Epithelial cell of prostate (primary cell): ENCODE measurements around the gene PEX11A.
"Not testable (repeated sequence)": the region's sequence is repeated elsewhere in the genome, so short reads cannot be mapped to it uniquely, and the experiment has no call there.

Source experiments
- DNase-seq: peaks from one replicate; pipeline ENCODE4 v3.0.0-alpha.2; 2011; ENCODE audit warnings: low read depth, low spot score
- H3K27ac ChIP-seq: fragments of 450-650 bp; 2 replicates; pipeline ENCODE4 v1.5.1; 2017; ENCODE audit warnings: mild to moderate bottlenecking

The PEX11A gene, protein sequence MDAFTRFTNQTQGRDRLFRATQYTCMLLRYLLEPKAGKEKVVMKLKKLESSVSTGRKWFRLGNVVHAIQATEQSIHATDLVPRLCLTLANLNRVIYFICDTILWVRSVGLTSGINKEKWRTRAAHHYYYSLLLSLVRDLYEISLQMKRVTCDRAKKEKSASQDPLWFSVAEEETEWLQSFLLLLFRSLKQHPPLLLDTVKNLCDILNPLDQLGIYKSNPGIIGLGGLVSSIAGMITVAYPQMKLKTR

DNA sequence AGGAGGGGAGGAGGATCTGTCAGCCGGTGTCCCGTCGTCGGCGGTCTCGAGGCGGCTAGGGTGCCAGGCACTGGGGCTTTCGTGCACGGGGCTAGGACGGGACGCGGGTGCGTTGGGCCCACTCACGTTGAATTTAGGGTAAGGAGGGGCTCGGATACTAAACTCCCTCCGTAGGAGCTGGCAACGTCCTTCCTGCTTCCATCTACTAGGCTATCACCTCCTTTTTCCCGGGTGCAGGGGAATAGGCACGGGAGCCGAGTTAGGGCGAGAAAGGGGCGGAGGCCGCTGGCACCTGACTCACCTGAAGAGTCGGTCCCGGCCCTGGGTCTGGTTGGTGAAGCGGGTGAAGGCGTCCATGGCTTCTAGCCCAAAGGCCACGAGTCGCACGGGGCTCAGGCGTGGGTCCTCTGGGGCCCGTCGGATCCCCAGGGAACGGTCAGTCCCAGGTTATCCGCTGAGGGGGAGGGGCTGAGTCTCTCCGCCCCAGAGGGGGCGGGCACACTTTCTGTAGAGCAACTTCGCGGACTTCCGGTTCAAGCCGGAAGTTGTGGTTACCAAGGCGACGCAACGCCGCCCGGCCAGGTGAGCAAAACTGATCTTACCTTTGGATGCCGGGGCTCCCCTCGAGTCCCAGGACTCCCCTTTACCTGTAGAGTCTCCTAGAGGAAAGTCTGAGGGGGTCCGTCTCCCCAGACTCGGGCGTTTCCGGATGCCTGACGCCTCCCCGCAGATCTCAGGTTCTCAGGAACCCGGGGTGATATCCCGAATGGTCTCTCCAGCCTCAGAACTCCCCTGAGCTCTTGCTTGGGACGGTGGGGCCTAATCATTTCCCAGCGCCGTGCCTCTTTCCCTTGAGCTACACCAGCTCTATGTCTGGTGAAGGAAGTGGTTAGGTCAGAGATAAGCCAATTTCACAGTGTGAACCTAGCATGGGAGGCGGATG, at the start of gene PEX11A, which contains the start of gene WDR93:
PEX11A (minus strand) TSS at position 479 of the 943 bp plus-strand sequence; CDS start at position 357, 122 bp downstream.
WDR93 (plus strand) TSS at position 536 of the 943 bp plus-strand sequence. CDS start 10,936 bp downstream, outside the sequence.
- DNase-seq: no peak
- H3K27ac ChIP-seq: no peak within 1 kb of the TSS

DNA sequence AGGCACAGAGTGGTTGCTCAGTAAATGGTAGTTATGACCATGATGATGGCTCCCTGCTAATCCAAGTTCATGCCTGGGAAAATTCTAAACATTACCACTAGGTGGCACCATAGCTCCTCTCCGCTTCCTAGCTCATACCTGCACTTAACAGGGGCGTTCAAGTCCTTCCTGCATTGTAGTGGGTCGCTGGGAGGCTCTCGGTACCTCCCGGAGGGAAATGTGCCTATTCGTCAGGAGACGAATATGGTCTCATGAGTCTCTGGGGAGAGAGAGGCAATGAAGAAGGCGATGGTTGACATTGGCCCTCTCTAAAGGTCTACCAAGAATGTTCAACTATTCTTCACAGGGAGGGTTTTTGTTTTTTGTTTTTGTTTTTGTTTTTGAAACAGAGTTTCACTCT, 49.6 kb upstream of the PEX11A start:
- no peak overlapping the region for H3K27ac ChIP-seq
- no peak for DNase-seq

DNA sequence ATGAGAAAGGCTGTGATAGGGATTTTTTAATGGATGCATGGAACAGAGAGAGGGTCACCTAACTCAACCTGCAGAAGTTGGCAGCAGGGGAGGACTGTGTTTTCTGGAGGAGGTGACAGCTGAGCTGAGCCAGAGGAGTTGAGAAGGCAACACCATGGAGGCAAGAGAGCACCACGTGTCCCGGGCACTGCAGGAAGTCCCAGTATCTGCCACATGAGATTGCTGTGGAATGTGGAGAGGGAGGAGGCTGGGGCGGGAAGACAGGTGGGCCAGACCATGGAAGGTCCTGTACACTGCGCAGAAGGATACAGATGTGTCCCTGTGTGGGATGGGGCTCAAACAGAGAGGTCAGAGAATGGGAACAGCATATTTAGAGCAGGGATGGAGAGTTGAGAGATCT, 45.2 kb upstream of the PEX11A start:
- no peak for DNase-seq
- H3K27ac ChIP-seq: no peak overlapping the region

DNA sequence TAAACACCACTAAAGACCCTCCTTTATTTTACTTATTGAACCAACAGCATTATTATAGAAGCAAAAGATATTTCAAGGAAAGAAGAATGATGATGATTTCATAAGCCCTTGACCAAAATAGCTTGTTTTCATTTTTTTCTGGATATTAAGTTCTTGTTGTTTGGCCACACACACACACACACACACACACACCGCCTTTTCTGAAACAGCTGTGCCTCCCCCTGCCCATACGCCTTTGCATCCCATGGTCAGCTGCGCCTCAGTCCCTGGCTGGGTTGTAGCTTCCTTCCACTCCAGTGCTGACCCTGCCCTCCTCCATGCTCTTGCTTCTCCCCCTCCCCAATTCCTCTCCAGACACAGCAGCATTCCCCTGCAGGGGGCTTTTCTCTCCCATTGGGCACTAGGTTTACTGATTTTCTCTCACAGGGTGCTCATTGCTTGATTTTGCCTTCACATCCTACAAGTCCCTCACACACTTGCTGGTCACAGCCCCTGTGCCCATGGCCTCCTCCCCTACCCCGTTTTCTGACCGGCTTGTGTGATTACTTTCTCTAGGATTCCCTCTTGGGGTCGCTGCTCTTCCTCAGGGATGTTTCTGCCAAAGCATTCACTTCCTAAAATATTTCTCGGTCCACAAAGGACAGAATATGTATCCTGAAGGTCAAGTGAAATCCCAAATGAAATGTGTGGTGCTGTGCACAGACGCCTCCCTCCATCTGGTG, 42.1 kb upstream of the PEX11A start:
- no peak overlapping the region for H3K27ac ChIP-seq
- DNase-seq: no peak

DNA sequence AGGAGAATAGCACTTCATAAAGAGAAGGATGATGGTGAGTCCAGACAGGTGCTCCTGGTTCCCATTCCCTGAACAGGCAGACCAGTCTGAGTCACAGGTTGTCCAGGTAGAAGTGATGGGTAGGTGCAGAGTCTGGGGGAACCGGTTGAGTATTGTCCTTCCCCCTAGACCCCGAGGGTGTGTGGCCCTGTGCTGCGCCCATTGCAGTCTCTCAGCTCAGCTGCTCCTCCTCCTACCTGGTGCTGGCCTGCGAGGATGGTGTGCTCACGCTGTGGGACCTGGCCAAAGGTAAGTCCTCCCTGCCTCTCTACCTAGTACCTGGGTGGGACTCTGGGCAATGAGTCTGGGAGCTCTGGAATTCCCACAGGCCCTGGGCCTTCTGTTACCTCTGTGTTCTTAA, 40.7 kb upstream of the PEX11A start:
- H3K27ac ChIP-seq: no peak overlapping the region
- no peak for DNase-seq

DNA sequence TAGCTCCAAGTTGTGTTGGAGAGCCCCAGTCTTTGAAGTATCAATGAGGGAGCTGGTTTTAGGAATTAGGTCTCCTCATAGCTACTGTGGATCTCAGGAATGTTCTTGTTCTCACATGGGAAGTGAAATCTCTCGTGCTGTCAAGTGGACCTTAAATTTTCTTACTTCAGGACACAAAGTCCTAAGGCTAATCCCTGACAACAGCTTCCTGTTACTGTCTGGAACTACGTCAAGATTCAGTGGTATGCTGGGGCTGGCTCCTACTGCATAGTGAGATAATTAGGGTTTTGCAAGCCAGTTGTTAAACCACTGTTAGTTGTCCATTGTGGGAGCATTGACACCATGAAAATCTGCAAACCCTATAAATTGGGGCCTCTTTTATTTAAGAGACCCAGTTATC, 37.7 kb upstream of the PEX11A start:
- H3K27ac ChIP-seq: no peak overlapping the region
- no peak for DNase-seq

DNA sequence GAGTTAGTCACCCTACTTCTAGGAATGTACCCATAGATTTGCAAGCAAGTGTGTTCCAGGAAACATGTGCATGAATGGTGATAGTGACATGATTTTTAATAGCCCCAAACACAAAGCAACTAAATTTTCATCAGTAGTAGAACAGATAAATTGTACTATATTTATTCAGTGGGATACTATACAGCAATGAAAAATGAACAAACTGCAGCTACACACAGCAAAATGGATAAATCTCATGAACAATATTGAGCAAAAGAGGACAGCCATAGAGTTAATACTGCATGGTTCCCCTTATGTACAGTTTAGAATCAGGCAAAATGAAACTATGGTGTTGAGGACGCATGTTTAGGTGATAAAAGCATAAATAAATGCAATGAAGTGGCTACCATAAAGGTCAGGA, 34.5 kb upstream of the PEX11A start:
- no peak overlapping the region for H3K27ac ChIP-seq
- DNase-seq: no peak

DNA sequence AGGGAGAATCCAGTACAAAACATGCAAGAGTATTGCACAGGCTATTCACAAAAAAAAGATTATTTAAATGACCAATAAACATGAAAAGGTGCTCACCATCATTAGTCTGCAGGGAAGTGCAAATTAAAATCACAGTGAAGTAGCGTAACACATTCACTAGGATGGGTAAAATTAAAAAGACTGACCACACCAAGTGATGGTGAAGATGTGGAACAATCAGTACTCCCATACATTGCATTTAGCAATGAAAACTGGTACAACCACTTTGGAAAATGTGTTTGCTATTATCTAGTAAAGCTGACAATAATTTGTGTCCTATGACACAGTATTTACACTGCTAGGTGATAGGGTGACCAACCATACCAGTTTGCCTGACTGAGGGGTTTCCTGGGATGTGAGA, 34.1 kb upstream of the PEX11A start:
- no peak overlapping the region for H3K27ac ChIP-seq

DNA sequence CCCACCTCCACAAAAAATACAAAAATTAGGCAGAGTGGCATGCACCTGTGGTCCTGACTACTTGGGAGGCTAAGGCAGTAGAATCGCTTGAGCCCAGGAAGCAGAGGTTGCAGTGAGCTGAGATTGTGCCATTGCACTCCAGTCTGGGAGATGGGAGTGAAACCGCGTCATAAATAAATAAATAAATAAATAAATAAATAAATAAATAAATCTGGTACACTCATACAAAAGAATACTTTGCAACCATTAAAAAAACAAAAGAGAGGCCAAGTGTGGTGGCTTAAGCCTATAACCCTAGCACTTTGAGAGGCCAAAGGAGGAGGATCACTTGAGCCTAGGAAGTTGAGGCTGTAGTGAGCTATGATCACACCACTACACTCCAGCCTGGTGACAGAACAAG, 32.5 kb upstream of the PEX11A start:
- H3K27ac ChIP-seq: no peak overlapping the region
- no peak for DNase-seq

More for the DNA sequence above, 34.1 kb upstream of the PEX11A start:
- no peak for DNase-seq

DNA sequence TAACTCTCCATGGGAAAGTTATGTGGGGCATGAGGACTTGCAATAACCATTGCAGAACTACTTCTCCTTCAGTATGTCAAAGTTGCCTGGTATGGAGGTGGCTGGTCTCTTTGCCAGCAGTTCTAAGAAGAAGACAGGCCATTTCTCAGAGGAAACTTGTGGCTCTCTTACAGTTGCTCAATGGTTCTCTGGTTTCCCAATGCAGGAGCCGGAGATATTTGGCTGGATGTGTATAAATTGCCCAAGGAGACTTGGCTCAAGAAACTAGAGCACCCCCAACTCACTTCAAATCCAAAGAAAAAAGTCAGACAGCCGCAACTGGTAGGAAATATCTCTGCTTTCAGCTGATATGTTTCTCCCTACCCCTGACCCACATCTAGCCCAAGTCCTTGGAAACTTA, 24.2 kb upstream of the PEX11A start:
- H3K27ac ChIP-seq: no peak overlapping the region
- DNase-seq: no peak

DNA sequence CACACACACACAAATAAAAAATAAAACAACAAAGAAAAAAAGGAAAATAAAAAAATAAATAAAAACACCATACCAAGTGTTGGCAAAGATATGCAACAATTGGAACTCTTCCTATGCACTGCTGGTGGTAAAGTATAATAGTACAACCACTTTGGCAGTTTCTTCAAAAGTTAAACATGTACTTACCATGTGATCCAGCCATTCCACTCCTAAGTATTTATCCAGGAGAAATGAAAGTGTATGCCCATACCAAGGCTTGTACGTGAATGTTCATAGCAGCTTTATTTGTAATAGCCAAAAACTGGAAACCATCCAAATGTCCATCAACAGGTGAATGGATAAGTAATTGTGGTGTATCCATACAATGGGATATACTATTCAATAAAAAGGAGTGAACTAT, 17.0 kb upstream of the PEX11A start:
- H3K27ac ChIP-seq: no peak overlapping the region
- DNase-seq: no peak

DNA sequence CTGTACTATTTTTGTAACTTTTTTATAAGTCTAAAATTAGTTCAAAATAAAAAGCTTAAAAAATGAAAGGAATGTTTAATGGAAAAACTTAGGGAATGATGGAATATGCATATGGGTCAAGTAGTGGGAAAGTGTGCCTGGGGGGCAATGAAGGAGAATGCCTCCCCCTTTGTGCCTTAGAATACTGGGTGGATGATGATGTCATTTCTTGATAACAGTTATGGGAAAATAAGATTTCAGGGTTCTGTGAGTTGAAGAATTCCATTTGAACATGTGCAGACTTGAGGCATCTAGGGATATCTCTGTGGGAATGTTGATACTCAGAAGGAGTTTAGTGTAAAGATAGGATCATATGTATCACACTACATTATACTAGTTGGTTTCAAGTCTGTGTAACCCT, 13.9 kb upstream of the PEX11A start:
- no peak for DNase-seq
- no peak overlapping the region for H3K27ac ChIP-seq

DNA sequence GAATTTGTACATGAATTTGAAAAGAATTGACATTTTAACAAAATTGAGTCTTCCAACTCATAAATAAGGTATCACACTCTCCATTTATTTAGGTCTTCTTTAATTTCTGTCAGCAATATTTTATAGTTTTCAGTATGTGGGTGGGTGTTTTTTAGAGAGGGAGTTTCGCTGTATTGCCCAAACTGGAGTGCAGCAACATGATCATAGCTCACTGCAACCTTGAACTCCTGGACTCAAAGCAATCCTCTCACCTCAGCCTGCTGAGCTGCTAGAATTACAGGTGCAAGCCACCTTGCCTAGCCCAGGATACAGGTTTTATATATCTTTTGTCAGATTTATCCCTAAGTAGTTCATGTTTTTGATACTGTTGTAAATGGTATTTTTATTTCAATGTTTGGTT, 4.6 kb upstream of the PEX11A start:
- no peak for DNase-seq
- no peak overlapping the region for H3K27ac ChIP-seq

DNA sequence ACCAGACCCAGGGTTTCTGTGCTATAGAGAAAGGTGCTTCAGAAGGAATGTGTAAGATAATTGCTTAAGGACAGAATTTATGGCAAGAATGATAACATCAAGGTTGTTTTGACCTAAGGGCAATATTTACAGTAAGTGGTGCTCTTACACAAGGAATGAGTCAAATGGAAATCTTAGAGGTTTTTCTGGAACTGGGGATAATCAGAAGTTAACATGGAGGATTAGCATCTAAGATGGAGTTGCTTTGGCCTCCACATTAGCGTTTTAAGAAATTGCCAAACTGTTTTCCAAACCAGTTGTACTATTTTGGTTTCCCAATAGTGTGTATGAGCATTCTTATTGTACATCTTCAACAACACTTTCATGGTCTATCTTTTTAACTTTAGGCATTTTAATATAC, 3.1 kb upstream of the PEX11A start:
- no peak overlapping the region for H3K27ac ChIP-seq
- DNase-seq: no peak

DNA sequence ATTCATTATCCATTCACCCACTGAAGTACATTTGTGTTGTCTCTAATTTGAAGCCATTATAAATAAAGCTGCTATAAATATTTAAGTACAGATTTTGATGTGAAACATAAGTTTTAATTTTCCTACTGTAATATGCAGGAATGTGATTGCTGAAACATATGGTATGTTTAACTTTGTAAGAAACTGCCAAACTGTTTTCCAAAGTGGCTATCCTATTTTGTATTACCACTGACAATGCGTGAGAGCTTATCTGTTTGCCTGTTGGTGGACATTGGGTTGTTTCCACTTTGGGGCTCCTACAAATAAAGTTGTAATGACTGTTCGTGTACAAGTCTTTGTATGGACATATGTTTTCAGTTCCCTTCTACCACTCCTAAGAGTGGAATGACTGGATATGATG, 2.5 kb upstream of the PEX11A start:
- H3K27ac ChIP-seq: no peak overlapping the region
- DNase-seq: no peak

DNA sequence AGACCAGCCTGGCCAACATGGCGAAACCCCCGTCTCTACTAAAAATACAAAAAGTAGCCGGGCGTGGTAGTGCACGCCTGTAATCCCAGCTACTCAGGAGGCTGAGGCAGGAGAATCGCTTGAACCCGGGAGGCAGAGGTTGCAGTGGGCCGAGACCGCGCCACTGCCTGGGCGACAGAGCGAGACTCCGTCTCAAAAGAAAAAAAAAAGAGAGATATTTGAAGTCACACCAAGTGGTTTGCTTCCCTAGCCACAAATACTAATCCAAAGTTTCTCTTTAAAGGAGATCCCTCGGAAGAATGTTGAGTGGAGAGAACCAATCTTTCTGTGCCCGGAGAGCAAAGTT, 651 bp downstream of the PEX11A start:
- DNase-seq, H3K27ac ChIP-seq: not testable (repeated sequence)

DNA sequence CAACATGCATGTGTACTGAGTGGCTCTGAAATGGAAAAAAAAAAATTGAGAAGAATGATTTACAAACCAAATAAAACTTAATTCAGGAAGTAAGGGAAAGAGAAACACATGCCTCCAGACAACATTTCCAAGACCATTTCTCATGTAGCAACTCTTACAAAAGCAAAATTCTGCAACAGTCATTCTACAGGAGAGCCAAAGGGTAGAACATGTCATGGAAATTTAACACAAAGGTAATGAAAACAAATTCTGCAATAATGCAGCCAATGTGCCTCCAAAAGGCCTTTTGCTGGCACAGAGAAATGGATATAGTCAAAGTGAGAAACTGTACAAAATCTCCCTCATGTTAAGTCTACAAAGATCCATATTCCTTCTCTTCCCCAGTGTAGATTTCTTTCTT, 4.0 kb downstream of the PEX11A start:
- H3K27ac ChIP-seq: no peak overlapping the region
- DNase-seq: no peak

DNA sequence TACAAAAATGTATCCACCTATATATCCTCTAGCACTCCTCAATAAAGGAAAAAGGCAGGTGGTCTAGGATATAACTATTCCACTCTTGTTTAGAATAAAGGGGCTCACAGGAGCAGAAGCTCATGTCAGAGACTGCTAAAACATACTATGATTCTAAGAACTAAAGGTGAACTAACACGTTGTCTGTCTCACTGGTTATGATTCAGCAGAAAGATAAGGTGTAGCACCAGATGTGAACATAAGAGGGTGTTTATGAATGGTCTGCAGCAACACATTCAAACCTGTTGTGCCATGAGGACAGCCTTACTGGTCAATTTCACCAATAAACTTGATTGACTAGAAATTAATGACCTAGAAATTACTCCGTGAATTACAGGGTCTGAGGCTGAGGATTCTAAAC, 4.6 kb downstream of the PEX11A start:
- no peak overlapping the region for H3K27ac ChIP-seq
- no peak for DNase-seq

DNA sequence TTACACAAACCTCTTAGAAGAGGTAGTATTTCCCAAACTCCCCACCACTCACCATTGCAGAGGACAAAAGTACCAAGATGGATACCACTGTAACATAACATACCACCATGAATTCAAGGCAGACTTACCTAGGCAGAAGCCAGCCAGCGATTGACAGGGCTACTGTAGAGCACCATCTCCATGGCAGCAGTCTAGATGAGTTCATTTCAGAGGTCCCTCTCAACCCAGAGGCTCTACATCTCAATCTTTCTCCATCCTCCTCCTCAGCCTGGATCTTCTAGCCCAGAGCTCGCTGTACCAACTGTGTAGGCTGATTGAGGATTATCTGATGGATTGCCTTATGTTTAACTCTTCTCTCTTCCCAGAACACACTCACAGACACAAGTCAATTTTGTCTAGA, 9.4 kb downstream of the PEX11A start:
- DNase-seq: no peak

DNA sequence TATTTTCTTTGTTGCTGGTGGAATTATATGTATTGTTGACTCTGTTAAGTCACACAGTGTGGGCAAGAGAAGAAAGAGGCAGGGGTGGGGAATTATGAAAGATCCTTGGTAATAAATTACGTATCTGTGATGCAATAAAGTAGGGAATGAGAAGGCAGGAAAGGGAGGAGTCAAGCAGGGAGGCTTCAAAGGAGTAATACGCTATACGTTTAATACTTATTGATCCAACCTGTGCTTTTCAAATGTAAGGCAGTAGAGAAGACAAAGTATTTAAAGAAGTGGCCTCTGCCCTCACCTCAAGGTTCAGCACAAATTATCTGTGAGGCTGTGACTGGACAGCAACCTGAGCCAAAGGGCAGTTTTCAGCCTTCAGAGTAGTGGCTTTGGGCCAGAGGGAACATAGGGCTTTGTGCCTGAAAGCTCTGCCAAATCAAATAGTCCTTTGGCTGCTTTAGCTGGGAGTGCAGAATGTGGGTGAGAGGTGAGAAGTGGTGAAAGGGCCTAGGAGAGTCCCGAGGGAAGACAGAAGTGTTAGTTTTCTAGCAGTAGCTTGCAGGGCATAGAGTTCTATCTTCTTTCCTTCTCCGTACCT, 10.2 kb downstream of the PEX11A start:
- H3K27ac ChIP-seq: no peak overlapping the region
- no peak for DNase-seq

More for the DNA sequence above, 9.4 kb downstream of the PEX11A start:
- H3K27ac ChIP-seq: no peak overlapping the region

DNA sequence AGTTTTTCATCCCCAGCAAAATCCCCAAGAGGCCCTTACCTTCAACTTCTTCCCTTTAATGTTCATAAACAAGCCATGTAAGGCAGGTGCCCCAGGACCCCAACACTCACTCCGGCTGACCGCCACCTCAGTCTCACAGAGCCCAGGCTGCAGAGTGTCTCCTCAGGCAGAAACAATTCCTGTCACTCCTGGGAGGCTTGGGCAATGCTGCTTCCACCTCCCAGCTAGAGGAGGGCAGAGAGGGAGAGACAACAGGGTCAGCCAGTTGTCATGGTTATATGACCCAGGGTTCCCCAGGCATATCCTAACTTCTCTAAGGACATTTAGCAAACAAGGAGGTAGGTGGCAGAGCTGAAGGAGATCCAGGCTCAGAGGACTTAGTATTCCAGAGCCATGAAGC, 11.3 kb downstream of the PEX11A start, which contains the start of gene PLIN1:
PLIN1 (minus strand) TSS at position 156 of the 400 bp plus-strand sequence. CDS start 1,878 bp downstream, outside the sequence.
- DNase-seq: no peak
- H3K27ac ChIP-seq: no peak within 1 kb of the TSS
